H9 (cell line): Measurements from ENCODE around the gene SRGAP2C. TPM values are rescaled to one million over a fixed set of nuclear protein-coding genes. Genes with fewer than 3 reads are reported as not detected.

ENCODE experiments used
- DNase-seq: peaks from one replicate; pipeline ENCODE4 v3.0.0-alpha.2; 2017
- H2AFZ ChIP-seq: one replicate; pipeline ENCODE4 v1.6.1; 2013; ENCODE audit warnings: mild to moderate bottlenecking, low read length, control low read depth, moderate library complexity
- H2AK5ac ChIP-seq: 2 replicates; pipeline ENCODE4 v1.6.1; 2013; ENCODE audit warnings: low read length, control low read depth, mixed read lengths; ENCODE audit not compliant: insufficient read length
- H2BK120ac ChIP-seq: one replicate; pipeline ENCODE4 v1.6.1; 2013; ENCODE audit warnings: low read depth, mild to moderate bottlenecking, low read length, control low read depth, inconsistent platforms; ENCODE audit not compliant: poor library complexity, severe bottlenecking
- H2BK12ac ChIP-seq: 2 replicates; pipeline ENCODE4 v1.6.1; 2013; ENCODE audit warnings: low read length, control low read depth, mixed read lengths, low read depth; ENCODE audit not compliant: insufficient read length
- H2BK15ac ChIP-seq: 2 replicates; pipeline ENCODE4 v1.6.1; 2013; ENCODE audit warnings: low read depth, low read length, control low read depth
- H2BK20ac ChIP-seq: one replicate; pipeline ENCODE4 v1.6.1; 2013; ENCODE audit warnings: low read depth, mild to moderate bottlenecking, low read length, control low read depth, inconsistent platforms; ENCODE audit not compliant: poor library complexity, severe bottlenecking
- H2BK5ac ChIP-seq: 2 replicates; pipeline ENCODE4 v1.6.1; 2013; ENCODE audit warnings: low read length, control low read depth, mixed read lengths; ENCODE audit not compliant: insufficient read length
- H3K14ac ChIP-seq: 2 replicates; pipeline ENCODE4 v1.6.1; 2013; ENCODE audit warnings: low read length, control low read depth; ENCODE audit not compliant: insufficient read depth
- H3K18ac ChIP-seq: 2 replicates; pipeline ENCODE4 v1.6.1; 2013; ENCODE audit warnings: low read depth, mild to moderate bottlenecking, mixed read lengths, low read length, control low read depth; ENCODE audit not compliant: insufficient read length
- H3K23ac ChIP-seq: 2 replicates; pipeline ENCODE4 v1.6.1; 2013; ENCODE audit warnings: low read length, control low read depth, mixed read lengths, low read depth; ENCODE audit not compliant: insufficient read length
- H3K23me2 ChIP-seq: 2 replicates; pipeline ENCODE4 v1.6.1; 2013; ENCODE audit warnings: low read depth, mild to moderate bottlenecking, mixed read lengths, low read length, control low read depth; ENCODE audit not compliant: insufficient read length, poor library complexity, severe bottlenecking
- H3K27ac ChIP-seq: 2 replicates; pipeline ENCODE4 v1.5.1; 2013; ENCODE audit warnings: low read length, control low read depth, mixed read lengths, low read depth; ENCODE audit not compliant: insufficient read length
- H3K27me3 ChIP-seq: 2 replicates; pipeline ENCODE4 v1.6.1; 2013; ENCODE audit warnings: low read length, control low read depth, inconsistent platforms; ENCODE audit not compliant: insufficient read depth
- H3K4ac ChIP-seq: 2 replicates; pipeline ENCODE4 v1.6.1; 2013; ENCODE audit warnings: low read depth, mild to moderate bottlenecking, control low read depth, inconsistent platforms, low read length, moderate library complexity
- H3K4me1 ChIP-seq: 2 replicates; pipeline ENCODE4 v1.6.1; 2013; ENCODE audit warnings: low read length, control low read depth, inconsistent platforms; ENCODE audit not compliant: insufficient read depth
- H3K4me2 ChIP-seq: 2 replicates; pipeline ENCODE4 v1.6.1; 2013; ENCODE audit warnings: low read length, control low read depth, mixed read lengths; ENCODE audit not compliant: insufficient read length, insufficient read depth
- H3K56ac ChIP-seq: 2 replicates; pipeline ENCODE4 v1.6.1; 2013; ENCODE audit warnings: low read depth, mild to moderate bottlenecking, mixed read lengths, low read length, control low read depth; ENCODE audit not compliant: insufficient read length
- H3K79me1 ChIP-seq: 2 replicates; pipeline ENCODE4 v1.6.1; 2013; ENCODE audit warnings: low read depth, mild to moderate bottlenecking, moderate library complexity, low read length, control low read depth, inconsistent platforms; ENCODE audit not compliant: insufficient read depth, poor library complexity, severe bottlenecking
- H3K79me2 ChIP-seq: 2 replicates; pipeline ENCODE4 v1.6.1; 2013; ENCODE audit warnings: low read length, control low read depth, inconsistent platforms; ENCODE audit not compliant: insufficient read depth
- H3K9ac ChIP-seq: 2 replicates; pipeline ENCODE4 v1.6.1; 2013; ENCODE audit warnings: low read length, control low read depth, mixed read lengths; ENCODE audit not compliant: insufficient read length; ENCODE audit errors: extremely low read depth
- H3K9me3 ChIP-seq: one replicate; pipeline ENCODE4 v1.6.1; 2013; ENCODE audit warnings: low read depth, low read length, inconsistent platforms; ENCODE audit not compliant: control insufficient read depth
- H3T11ph ChIP-seq: one replicate; pipeline ENCODE4 v1.6.1; 2013; ENCODE audit warnings: mild to moderate bottlenecking, low read length, control low read depth, inconsistent platforms
- H4K20me1 ChIP-seq: one replicate; pipeline ENCODE4 v1.6.1; 2013; ENCODE audit not compliant: control insufficient read depth, insufficient read length, insufficient read depth
- H4K5ac ChIP-seq: 2 replicates; pipeline ENCODE4 v1.6.1; 2013; ENCODE audit warnings: low read depth, mild to moderate bottlenecking, mixed read lengths, low read length, control low read depth; ENCODE audit not compliant: insufficient read length
- H4K8ac ChIP-seq: replicated peaks from 2 replicates; pipeline ENCODE4 v1.6.1; 2013; ENCODE audit warnings: low read length, control low read depth, mixed read lengths, low read depth; ENCODE audit not compliant: insufficient read length
- H4K91ac ChIP-seq: 2 replicates; pipeline ENCODE4 v1.6.1; 2013; ENCODE audit warnings: low read depth, mild to moderate bottlenecking, moderate library complexity, mixed read lengths, low read length, control low read depth; ENCODE audit not compliant: insufficient read length
- H3K27ac Mint-ChIP-seq, 3 experiments: 2 replicates in 2 of 3; 3 replicates in 1 of 3; pipeline ENCODE4 v1.8.0; 2020 to 2021; ENCODE audit warnings: mixed read lengths in 3 of 3, mild to moderate bottlenecking in 1 of 3, moderate library complexity in 1 of 3
- H3K27me3 Mint-ChIP-seq: 2 replicates; pipeline ENCODE4 v1.8.0; 2021; ENCODE audit warnings: low read depth, mild to moderate bottlenecking, moderate library complexity, mixed read lengths
- H3K36me3 Mint-ChIP-seq, 3 experiments: 2 replicates in 2 of 3; 3 replicates in 1 of 3; pipeline ENCODE4 v1.8.0; 2020 to 2021; ENCODE audit warnings: low read depth in 3 of 3, mixed read lengths in 3 of 3; ENCODE audit not compliant: insufficient read depth in 1 of 3
- H3K4me1 Mint-ChIP-seq, 2 experiments: 2 replicates each; pipeline ENCODE4 v1.8.0; 2020; ENCODE audit warnings: mixed read lengths in 2 of 2
- H3K4me3 Mint-ChIP-seq, 2 experiments: 2 replicates in 1 of 2; 3 replicates in 1 of 2; pipeline ENCODE4 v1.8.0; 2020 to 2021; ENCODE audit warnings: mild to moderate bottlenecking in 2 of 2, mixed read lengths in 2 of 2, moderate library complexity in 1 of 2
- H3K9me3 Mint-ChIP-seq, 2 experiments: 2 replicates in 1 of 2; 3 replicates in 1 of 2; pipeline ENCODE4 v1.8.0; 2020; ENCODE audit warnings: mild to moderate bottlenecking in 2 of 2, mixed read lengths in 2 of 2, moderate library complexity in 1 of 2
- CTCF ChIP-seq: fragments of 200-600 bp; sonication (generic); conservative IDR thresholded peaks from 3 replicates; pipeline ENCODE4 v1.8.0; 2021; ENCODE audit warnings: antibody characterized with exemption, mild to moderate bottlenecking
- WGBS: extraction: QIAGEN DNeasy Blood & Tissue Kit; methylation state at CpG from one replicate; pipeline ENCODE4 v1.1.7; 2013; ENCODE audit warnings: missing lambda C conversion rate, low lambda C conversion rate, mixed read lengths; ENCODE audit not compliant: insufficient read length; ENCODE audit errors: extremely low coverage; 5-methylcytosine and 5-hydroxymethylcytosine counted together
- total RNA-seq: library from RNA; stranded (reverse); gene quantifications from 2 replicates; pipeline ENCODE4 v1.2.1, GENCODE V29; 2021

The SRGAP2C gene
- total RNA-seq, 1 experiment from 2014 or later, result 16.5 TPM

- H4K5ac ChIP-seq, result no peak overlapping the region
- H4K8ac ChIP-seq, result no peak overlapping the region
- no peaks in the 10 kb centered on the region for H3K4me1 ChIP-seq
- no peak for TF ChIP-seq CTCF
- no peak overlapping the region for H3T11ph ChIP-seq
- H3K79me1 ChIP-seq, result no peaks in the 10 kb centered on the region
- H3K9me3 ChIP-seq, result no peaks in the 10 kb centered on the region
- Mint-ChIP-seq H3K4me1 (no peaks in the 10 kb centered on the region), H3K9me3 (peaks cover 3 to 5% of the 10 kb centered on the region in 2 experiments; a peak in 2 of 5 replicates), H3K36me3 (no peaks in the 10 kb centered on the region), H3K4me3 (no peak overlapping the region), H3K27me3 (no peaks in the 10 kb centered on the region), H3K27ac (no peak overlapping the region)
- H3K14ac ChIP-seq, result no peak overlapping the region
- no peak overlapping the region for H2BK15ac ChIP-seq
- H3K4me2 ChIP-seq, result no peak overlapping the region
- no peaks in the 10 kb centered on the region for H3K79me2 ChIP-seq
- WGBS, result no CpG with 5 or more reads among the region's 1 CpG
- no peaks in the 10 kb centered on the region for H3K27me3 ChIP-seq
- H3K18ac ChIP-seq, result no peak overlapping the region
- no peak overlapping the region for H2BK5ac ChIP-seq
- H2BK20ac ChIP-seq, result no peak overlapping the region
- no peak overlapping the region for H2BK120ac ChIP-seq
- H3K56ac ChIP-seq, result no peak overlapping the region
- DNase-seq, result no peak
- H3K23me2 ChIP-seq, result no peaks in the 10 kb centered on the region
- no peak overlapping the region for H2AK5ac ChIP-seq
- H3K23ac ChIP-seq, result no peak overlapping the region
- H2BK12ac ChIP-seq, result no peak overlapping the region
- no peak overlapping the region for H2AFZ ChIP-seq
- no peak overlapping the region for H3K4ac ChIP-seq
- H3K27ac ChIP-seq, result no peak overlapping the region
- no peaks in the 10 kb centered on the region for H4K20me1 ChIP-seq
- no peak overlapping the region for H4K91ac ChIP-seq
- H3K9ac ChIP-seq, result no peak overlapping the region
Measured at GRCh38 chr1:121408354-121408753, 223.6 kb downstream of the SRGAP2C start.
